Medulla oblongata (tissue), 1 donor: ENCODE data around the gene IGLON5.

ENCODE experiments used
- DNase-seq: peaks from one replicate; pipeline ENCODE4 v3.0.0-alpha.2; 2015; ENCODE audit errors: extremely low spot score

The IGLON5 gene

DNA sequence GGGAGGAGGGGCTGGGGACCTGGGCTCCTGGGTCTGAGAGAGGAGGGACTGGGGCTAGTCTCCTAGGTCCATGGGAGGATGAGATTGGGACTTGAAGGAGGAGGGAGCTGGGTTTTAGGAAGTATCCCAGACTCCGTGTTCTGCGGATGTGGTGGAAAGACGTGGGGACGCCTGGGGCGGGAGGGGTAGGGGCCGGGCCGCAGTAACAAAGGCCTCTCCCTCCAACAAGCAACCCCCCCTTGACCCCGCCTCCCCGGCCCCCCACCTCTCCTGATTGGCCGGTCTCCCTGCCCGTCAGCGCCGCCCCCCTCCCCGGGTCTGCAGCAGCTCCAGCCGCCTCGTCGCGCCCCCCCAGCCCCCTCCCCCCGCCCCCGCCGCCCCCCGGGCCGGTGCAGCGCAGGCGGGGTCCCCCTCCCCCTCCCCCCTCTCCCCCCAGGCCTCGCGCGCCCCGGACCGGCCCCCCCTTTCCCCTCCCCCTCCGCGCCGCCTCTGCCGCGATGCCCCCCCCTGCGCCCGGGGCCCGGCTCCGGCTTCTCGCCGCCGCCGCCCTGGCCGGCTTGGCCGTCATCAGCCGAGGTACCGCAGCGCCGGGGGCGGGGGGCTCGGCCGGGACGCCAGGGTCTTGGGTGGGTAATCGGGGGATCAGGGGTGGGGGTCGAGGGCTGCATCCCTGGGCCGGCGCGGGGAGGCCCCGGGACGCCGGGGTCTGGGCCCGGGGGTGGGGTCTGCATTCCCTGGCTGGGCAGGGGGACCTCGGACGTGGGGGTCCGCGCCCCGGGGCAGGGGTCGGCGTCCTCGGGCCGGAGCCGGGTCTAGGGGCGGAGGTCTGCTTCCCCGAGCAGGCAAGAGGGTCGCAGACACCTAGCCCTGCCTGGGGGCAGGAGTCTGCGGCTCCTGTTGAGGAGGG is at the start of gene IGLON5:
Gene IGLON5, plus strand, starts transcription at position 294 of the 907 bp plus-strand sequence. Its CDS starts 204 bp downstream, at position 498.
- no peak for DNase-seq

DNA sequence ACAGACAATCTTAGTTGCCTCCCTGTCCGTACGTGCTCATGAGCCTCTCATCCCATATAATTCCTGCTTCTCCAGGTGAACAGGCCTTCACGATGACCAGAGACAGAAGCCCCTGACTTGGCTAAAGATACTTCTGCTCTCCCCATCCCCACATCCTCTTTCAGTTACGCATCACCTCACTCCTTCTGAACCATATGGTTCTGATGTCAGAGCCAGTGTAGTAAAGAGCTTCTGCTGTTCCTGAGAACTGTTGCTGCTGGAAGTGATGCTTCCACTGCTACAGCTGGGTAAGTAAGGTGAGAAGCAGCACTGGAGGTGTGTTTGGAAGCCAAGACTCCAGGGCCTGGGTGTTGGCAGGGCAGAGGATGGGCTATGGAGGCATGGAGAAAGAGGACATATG is 47.6 kb upstream of the IGLON5 start:
- no peak for DNase-seq

DNA sequence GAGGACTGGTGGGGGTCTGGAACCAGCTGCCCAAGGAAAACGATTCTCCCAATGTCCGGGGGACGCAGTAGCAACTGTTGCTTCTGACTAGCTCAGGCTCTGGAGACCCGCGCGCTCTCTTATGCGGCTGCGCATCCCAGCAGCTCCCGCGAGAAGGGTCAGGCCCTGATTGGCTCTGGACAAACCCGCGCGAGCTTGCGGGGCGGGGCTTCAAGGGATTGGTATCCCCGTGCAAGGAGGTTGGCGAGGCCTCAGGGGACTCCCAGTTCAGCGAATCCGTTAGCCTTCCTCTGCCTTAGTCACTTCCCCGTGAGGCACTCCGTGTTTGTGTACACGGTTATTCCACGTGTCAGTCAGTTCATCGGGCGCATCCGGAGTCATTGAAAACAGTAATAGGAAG is 40.4 kb upstream of the IGLON5 start:
- no peak for DNase-seq

DNA sequence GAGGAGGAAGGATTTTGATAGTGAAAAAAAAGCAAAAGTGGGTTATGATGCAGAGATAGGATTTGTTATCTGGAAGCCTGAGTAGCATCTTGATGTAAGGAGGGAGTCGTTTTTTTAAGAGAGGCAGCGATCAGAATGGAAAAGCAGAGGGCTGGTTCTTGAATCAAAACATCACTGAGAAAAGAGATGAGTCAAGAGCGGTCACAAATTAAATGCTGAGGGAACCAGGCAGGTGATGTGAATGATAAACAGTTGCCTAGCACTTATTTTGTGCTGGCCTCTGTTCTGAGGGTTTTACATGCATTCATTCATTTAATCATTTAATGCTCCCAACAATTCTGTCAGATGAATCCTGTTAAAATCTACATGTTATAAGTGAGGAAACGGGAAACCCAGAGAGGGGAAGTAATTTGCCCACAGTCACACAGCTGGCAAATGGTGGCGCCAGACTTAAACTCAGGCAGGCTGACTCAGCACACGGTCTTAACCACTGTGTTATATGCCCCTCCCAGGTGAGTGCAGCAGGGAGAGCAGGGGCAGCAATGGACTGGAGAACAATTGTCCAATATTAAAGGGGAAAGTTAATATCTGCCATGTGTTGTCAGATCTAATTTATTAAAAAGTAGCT is 39.1 kb upstream of the IGLON5 start:
- no peak for DNase-seq

DNA sequence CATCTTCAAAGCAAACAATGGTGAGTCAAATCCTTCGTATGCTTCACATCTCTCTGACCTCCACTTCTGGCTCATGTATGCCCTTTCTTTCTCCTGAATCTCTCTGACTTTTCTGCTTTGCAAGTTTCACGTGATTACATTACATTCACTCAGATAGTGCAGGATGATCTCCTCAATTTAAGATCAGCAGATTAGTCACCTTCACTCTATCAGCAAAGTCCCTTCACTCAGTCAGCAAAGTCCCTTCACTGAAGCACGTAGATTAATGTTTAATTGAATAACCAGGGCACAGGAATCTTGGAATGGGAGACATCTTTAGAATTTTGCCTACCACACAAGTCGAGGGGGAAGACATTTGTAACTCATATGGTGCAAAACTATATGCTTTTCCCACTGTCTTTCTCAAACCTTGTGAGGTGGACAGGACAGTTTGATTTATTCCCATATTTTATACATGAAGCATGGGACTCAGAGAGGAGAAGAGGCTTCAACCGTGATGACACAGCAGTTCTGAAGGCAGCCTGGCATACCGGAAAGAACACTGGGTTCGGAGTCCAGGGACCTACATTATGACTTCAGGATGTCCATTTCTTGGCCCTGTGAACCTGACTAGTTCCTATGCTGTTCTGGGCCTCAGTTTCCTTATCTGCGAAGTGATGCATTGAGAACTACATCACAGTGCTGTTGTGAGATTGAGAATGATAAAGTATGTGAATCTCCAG is 37.2 kb upstream of the IGLON5 start:
- no peak for DNase-seq

DNA sequence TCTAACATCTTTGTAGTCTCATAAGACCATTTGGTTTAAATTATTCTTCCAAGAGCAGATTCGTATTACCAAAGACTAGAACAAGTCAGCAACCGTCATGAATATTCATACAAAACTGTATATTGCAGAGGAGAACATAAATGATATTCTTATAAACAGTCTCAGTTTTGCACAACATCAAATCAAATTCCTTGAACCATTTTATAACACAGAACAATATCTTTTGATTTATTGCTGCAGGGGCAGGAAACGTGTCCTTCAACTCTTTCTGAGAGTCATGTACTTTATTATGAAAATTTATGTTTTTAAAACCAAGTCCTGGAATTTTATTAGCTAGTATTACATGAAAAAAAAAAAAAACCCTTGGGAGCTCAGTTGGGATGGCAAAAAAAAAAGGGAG is 34.3 kb upstream of the IGLON5 start:
- no peak for DNase-seq

DNA sequence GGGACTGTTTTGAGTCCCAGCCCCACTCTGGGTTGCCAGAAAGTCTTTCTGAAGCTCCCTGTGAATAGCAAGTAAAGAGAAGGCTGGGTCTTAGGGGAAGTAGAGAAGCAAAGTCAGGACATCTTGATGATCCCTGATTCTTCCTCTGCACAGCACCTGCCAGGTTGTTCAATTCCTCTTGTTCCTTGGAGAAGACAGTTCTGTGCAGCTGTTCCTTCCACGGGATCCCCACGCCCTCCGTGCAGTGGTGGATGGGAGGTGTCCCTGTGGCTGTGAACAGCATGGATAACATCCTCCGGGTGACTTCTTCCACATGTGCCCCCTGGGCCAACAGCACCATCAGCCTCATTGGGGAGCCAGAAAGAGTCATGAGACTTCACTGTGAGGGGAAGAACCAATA is 29.1 kb upstream of the IGLON5 start:
- no peak for DNase-seq

DNA sequence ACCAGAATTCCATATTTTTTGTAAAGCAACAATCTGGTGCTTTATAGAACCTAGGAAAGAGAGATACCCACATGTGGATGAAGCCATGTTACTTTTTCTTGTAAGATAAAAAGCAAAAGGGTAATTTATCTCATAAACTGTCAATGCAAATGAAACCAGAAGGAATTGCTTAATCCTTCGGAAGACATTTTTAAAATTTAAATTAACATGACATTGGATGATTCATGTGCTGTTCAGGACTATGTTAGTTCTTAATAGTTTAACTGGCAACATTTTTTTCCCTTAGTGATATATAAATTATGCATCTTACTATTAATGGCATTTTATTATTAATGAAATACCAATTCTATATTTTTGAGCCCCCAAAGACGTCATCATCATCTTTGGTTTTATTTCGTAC is 25.8 kb upstream of the IGLON5 start:
- no peak for DNase-seq

DNA sequence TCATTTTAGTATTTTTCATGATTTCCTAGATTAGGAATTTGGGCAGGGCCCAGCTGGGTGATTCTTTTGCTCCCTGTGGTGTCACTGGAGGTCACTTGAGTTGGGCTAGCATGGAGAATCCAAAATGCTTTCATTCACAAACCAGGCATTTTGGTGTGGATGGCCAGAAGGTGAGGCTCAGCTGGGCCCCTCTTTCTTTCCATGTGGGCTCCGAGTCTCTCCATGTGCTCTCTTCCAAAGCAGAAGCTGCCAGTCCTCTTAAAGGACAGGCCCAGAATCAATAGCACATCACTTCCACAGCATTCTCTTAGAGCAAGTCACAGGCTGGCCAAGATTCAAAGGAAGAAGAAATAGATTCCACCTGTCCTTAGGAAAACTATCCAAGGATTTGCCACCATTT is 21.8 kb upstream of the IGLON5 start:
- no peak for DNase-seq

DNA sequence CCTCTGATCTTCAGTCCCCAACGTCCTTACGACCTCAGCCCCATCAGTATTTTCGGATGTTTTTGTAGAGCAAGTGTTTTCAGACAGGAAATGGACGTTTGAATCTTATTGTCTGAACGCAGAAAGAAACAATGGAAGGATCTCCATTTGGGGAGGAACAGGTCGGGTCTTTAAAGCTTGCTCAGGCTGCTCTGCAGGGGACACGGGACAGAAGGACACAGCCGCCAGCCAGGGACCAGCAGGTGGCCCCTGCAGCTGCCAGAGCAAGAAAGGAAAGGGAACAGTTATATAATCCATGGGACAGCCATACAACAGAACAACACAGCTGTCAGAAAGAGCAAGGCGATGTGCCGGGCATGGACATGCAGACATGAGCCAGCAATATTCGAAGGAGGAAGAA is 18.5 kb upstream of the IGLON5 start:
- no peak for DNase-seq

DNA sequence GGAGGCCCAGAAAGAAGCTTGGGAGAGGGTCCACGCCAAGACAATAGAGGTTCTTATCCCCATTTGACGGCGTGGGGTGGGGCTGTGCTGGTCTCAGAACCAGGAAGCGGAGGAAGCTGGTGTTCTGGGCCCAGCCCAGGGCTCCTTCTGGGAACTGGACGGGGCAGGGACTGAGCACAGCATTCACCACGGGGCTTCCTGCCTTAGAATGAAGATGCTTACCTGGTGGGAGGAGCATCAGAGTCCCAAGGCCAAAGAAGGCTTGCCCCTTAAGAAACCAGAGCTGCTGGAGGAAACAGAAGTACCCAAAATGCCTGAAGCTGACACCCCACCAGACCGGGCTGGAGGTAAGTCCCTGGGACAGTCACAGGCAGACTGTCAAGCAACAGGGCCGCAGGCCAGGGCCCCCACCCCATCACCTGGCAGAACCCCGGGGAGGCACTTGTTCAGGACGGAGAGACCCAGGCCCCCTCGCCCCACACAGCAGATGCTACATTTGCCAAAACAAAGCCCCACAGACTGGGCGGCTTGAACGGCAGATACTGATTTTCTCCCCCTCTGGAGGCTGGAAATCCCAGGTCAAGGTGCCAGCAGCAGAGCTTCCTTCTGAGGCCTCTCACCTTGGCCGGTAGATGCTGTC is 17.8 kb upstream of the IGLON5 start:
- no peak for DNase-seq

DNA sequence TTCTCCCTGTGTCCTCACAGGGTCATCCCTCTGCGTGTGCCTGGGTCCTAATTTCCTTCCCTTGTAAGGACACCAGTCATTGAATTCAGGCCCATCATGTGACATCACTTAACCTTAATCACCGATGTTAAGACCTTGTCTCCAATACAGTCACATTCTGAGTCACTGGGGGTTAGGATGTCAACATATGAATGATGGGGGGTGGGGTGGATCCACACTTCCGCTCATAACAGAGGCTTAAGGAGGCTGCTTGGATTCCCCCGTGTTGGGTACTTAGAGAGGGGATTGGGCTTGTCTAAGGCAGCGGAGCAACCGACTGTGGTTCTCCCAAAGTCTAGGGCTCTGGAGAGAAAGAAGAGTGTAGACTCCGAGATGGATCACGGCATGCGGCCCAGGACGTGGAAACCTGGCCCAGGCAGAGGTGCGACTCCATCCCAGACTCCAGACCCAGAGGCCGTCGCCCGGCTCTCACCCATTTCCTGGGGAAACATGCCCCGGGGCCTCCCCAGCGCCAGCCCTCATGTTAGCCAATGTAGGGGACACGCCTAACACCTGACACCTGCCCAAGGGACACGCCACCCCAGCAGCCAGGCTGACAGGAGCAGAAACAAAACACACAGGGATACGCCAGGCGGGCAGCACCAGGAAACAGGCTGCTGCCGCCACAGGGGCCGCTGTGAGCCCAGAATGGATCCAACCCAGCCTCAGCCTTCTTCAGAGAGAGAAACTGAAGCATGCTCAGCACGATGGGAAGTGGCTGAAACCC is 17.1 kb upstream of the IGLON5 start:
- no peak for DNase-seq

DNA sequence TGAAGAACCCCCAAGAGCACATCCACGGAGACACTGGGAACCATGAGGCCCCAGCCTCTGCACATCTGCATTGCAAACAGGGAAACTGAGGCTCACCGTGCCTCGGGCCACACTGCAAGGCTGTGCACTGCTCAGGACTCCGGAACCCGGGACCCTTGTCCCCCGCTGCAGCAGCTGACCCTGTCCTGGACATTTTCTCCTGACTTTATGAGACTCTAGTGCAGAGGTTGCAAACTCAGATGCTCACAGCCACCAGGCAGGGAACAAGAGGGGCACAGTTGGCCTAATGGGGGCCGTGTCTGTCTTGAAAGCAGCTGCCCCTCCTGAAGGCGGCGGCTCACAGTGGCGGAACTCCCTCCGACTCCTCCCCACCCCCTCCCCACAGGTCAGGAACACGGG is 16.5 kb upstream of the IGLON5 start:
- no peak for DNase-seq

DNA sequence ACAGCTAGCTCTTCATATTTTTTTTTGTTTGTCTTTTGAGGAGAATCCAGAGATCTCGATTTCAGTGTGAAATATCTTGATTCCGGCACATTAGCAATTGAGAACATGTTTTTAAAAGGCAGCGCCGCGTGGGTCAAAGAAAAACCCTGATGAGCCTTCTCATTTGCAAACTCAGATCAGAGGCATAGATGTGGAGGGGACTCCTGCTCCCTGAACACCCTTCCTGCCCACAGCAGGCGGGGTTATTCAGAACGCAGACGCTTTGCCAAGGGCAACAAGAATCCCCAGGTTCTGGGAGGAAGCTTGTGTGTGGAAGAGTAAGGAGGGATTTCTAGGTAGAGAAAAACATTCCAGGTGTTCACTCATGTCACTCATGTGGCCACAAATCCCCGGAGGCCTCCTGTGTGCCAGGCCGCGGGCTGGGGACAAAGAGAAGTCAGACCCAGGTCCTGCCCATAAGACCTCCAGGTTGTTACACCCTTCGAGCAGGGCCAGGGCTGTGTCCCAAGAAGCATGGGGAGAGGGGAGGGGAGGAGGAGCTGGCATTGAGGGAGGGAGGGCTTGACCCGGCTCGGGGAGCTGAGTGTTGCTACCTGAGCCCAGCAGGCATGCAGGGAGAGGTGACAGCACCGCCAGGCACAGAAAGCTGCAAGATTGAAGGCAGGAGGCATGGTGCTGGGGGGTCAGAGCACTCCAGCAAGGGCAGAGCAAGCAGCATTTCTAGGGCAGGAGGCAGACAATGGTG is 15.9 kb upstream of the IGLON5 start:
- no peak for DNase-seq

DNA sequence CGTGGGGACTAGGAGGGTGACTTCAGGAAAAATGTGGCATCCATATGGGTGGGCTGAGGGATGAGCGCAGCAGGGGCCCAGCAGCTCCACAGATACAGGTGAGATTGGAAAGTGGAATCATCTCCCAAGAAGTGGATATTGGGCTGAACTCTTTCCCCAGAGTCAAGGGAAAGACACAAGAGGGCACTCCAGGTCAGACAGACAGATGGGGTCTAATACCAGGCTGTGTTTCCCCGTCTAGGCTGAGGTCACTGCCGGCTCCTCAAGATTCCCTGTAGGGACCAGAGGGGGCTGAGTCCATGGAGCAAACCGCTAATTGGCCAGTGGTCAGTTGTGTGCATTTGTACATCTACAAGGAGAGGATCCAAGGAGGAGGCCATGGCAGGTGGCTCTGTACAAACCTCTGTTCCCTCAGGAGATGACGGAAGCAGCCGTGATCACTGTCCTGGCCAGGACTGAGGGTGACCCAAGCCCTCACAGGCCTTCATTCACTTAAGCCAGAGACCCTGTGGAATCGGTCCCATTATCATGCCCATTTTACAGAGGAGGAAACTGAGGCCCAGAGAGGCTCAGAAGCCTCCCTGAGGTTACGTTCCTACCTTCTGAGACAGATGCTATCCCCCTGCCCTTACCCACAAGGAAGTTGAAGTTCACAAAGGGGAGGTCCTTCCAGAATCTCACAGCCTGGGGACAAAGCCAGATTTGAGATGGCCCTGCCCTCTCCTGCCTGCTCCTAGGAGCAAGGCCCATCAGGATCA is 14.9 kb upstream of the IGLON5 start:
- no peak for DNase-seq

DNA sequence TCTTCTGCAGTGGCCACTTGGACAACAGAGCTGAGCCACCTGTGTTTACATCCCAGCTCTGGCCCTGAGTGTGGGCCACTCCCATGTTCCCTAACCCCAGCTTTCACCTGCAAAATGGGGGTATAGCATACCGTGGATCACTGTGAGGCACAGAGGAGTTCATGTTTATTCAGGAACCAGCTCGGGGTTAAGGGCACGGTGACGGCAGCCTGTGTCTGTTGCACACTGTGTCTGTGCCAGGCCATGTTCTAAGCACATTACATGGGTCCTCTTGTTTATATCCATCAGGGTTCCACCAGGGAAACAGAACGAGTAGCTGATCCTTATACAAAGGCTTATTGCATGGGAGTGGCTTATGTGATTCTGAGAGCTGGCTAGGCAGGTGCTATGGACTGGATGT is 14.0 kb upstream of the IGLON5 start:
- no peak for DNase-seq

DNA sequence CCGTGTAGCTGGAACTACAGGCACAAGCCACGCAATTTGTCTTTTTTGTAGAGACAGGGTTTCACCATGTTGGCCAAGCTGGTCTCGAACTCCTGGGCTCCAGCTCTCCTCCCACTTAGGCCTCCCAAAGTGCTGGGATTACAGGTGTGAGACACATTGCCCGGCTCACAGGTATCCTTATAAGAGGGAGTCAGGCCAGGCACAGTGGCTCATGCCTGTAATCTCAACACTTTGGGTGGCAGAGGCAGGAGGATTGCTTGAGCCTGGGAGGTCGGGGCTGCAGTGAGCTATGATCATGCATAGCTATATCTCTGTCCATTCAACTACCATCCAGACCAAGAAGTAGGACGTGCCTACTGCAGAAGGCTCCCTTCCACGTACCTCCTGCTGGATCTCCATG is 10.2 kb upstream of the IGLON5 start:
- no peak for DNase-seq

DNA sequence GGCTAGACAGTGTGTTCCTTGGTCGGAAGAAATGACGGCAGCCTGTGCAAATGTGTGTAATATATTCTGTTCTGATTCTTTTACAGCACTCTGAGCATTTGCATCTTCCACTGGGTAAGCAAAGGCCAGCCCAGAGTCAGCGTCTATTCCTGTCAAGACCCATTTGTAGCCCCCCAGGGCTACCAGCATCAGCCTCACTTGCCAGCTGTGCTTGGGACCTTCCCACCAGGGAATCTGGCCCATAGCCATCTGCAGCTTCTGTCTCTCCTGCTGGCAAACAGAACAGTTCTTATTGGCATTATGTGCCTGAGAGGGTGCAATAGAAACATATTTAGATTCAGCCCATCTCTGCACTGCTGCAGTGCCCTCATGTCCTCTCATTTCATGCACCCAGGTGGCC is 6.0 kb upstream of the IGLON5 start:
- DNase-seq = no peak

DNA sequence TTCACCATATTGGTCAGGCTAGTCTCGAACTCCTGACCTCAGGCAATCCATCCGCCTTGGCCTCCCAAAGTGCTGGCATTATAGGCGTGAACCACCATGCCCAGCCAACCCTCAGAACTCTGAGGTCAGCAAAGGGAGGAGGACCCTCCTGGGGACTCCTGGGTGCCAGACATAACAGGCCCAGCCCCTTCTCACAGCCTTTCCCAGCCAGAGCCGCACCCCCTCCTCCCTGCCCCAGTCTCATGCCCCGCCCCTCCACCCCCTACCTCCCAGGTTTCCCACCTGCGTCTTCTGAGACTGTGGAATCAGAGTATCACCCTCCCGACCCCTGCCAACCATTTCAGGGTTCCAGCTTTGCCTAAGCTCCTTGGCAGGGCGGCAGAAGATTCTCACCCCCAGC is 5.2 kb downstream of the IGLON5 start:
- no peak for DNase-seq

DNA sequence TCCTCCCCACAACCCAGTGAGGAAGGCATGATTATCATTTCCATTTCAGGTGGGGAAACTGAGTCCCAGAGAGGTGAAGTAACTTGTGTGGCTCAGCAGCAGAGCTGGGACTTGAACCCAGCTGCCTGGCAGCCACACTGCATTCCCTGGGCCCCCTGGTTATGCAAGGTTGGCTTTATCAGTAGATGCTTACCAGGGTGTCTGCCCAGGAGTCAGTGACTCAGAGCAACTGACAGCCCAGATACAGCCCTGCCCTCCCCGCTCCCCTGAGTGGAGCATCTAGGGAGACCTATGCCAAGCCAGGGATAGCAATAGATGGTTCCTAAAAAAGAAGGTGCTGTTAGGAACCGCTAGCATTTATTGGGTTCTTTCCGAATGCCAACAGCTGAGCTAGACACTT is 5.9 kb downstream of the IGLON5 start:
- no peak for DNase-seq
